Liver (tissue), 9 donors: ENCODE measurements around the gene DMRT1. TPM values are rescaled to one million over a fixed set of nuclear protein-coding genes. Genes with fewer than 3 reads are reported as not detected.

Experiments
- DNase-seq: peaks from one replicate; pipeline ENCODE4 v3.0.0-alpha.2; 2017; ENCODE audit warnings: low spot score
- H3K27ac ChIP-seq, 2 donors: one replicate each; pipeline ENCODE4 v1.7.0; 2013; ENCODE audit warnings: inconsistent platforms in 2 of 2, low read length in 2 of 2, control low read depth in 1 of 2, low read depth in 1 of 2, mild to moderate bottlenecking in 1 of 2
- H3K27me3 ChIP-seq, 4 donors: one replicate each; pipeline versions ENCODE4 v1.6.1 to v1.7.0; 2013; ENCODE audit warnings: low read length in 3 of 4, inconsistent platforms in 1 of 4, mild to moderate bottlenecking in 1 of 4, moderate library complexity in 1 of 4; ENCODE audit not compliant: control insufficient read depth in 4 of 4, insufficient read depth in 4 of 4
- H3K36me3 ChIP-seq, 4 donors: one replicate each; pipeline versions ENCODE4 v1.6.1 to v1.7.0; 2013; ENCODE audit warnings: low read length in 3 of 4, mild to moderate bottlenecking in 3 of 4, low read depth in 1 of 4, moderate library complexity in 1 of 4; ENCODE audit not compliant: control insufficient read depth in 4 of 4, insufficient read depth in 3 of 4
- H3K4me1 ChIP-seq, 4 donors: one replicate each; pipeline versions ENCODE4 v1.6.1 to v1.7.0; 2013; ENCODE audit warnings: low read length in 3 of 4, mild to moderate bottlenecking in 3 of 4, moderate library complexity in 1 of 4; ENCODE audit not compliant: control insufficient read depth in 4 of 4, insufficient read depth in 4 of 4
- H3K4me3 ChIP-seq, 3 donors: one replicate each; pipeline versions ENCODE4 v1.6.1 to v1.7.0; 2013; ENCODE audit warnings: low read length in 3 of 3, control low read depth in 1 of 3, low read depth in 1 of 3, mild to moderate bottlenecking in 1 of 3
- H3K9ac ChIP-seq, 2 donors: one replicate each; pipeline ENCODE4 v1.7.0; 2013; ENCODE audit warnings: low read length in 2 of 2, mild to moderate bottlenecking in 2 of 2, moderate library complexity in 2 of 2, control low read depth in 1 of 2, low read depth in 1 of 2
- H3K9me3 ChIP-seq, 4 donors: one replicate each; pipeline versions ENCODE4 v1.6.1 to v1.7.0; 2013; ENCODE audit warnings: low read length in 3 of 4; ENCODE audit not compliant: control insufficient read depth in 4 of 4
- ATF3 ChIP-seq: IDR thresholded peaks from 2 replicates; pipeline ENCODE4 v1.6.1; 2016; ENCODE audit warnings: antibody characterized with exemption
- EGR1 ChIP-seq, 2 donors: IDR thresholded peaks; 2 replicates each; pipeline ENCODE4 v1.6.1; 2016 to 2018; ENCODE audit warnings: antibody characterized with exemption in 2 of 2, low read depth in 2 of 2
- FOXA1 ChIP-seq: IDR thresholded peaks from 2 replicates; pipeline ENCODE4 v1.6.1; 2016; ENCODE audit warnings: antibody characterized with exemption
- FOXA2 ChIP-seq: IDR thresholded peaks from 2 replicates; pipeline ENCODE4 v1.6.1; 2016; ENCODE audit warnings: antibody characterized with exemption
- GABPA ChIP-seq, 2 donors: IDR thresholded peaks in 1 of 2; conservative IDR thresholded peaks in 1 of 2; 2 replicates each; pipeline ENCODE4 v1.6.1; 2016; ENCODE audit warnings: antibody characterized with exemption in 2 of 2, mild to moderate bottlenecking in 1 of 2, moderate library complexity in 1 of 2
- HNF4A ChIP-seq, 2 donors: conservative IDR thresholded peaks; 2 replicates each; pipeline ENCODE4 v1.6.1; 2016; ENCODE audit warnings: antibody characterized with exemption in 2 of 2, mild to moderate bottlenecking in 2 of 2
- HNF4G ChIP-seq: IDR thresholded peaks from 2 replicates; pipeline ENCODE4 v1.6.1; 2016; ENCODE audit warnings: antibody characterized with exemption
- NR2F2 ChIP-seq: IDR thresholded peaks from 2 replicates; pipeline ENCODE4 v1.6.1; 2016; ENCODE audit warnings: antibody characterized with exemption
- REST ChIP-seq: IDR thresholded peaks from 2 replicates; pipeline ENCODE4 v1.6.1; 2016; ENCODE audit warnings: antibody characterized with exemption, mild to moderate bottlenecking
- RXRA ChIP-seq, 2 donors: IDR thresholded peaks; 2 replicates each; pipeline ENCODE4 v1.6.1; 2017 to 2018; ENCODE audit warnings: antibody characterized with exemption in 2 of 2, mild to moderate bottlenecking in 1 of 2
- SP1 ChIP-seq: IDR thresholded peaks from 2 replicates; pipeline ENCODE4 v1.6.1; 2018; ENCODE audit warnings: antibody characterized with exemption, mild to moderate bottlenecking
- TAF1 ChIP-seq: conservative IDR thresholded peaks from 2 replicates; pipeline ENCODE4 v1.6.1; 2016; ENCODE audit warnings: antibody characterized with exemption, mild to moderate bottlenecking
- WGBS: extraction: QIAGEN DNeasy Blood & Tissue Kit; methylation state at CpG from one replicate; pipeline ENCODE4 v1.1.7; 2013; 5-methylcytosine and 5-hydroxymethylcytosine counted together
- polyA plus RNA-seq, 2 donors: library from polyadenylated mRNA; stranded (reverse) in 1 of 2; unstranded in 1 of 2; fragments of 200-250 nt in 1 of 2; fragments of >200 nt in 1 of 2; fragmentation: Nextera tagmentation in 1 of 2; extraction: Ambion mirVana in 1 of 2; gene quantifications; one replicate each; pipeline versions ENCODE4 v1.2.1 to v1.2.3, GENCODE V29; 2013 to 2015
- total RNA-seq, 2 donors: library from RNA; depleted of rRNA; stranded (reverse); fragments of >200 nt; gene quantifications; one replicate each; pipeline ENCODE4 v1.2.3, GENCODE V29; 2014
- TF ChIP-seq, protein P1 (sequence below): IDR thresholded peaks from 2 replicates; pipeline ENCODE4 v1.6.1; 2016; ENCODE audit warnings: antibody characterized with exemption
- TF ChIP-seq, protein P2 (sequence below): fragments of 150-350 bp; IDR thresholded peaks from 2 replicates; pipeline ENCODE4 v1.5.1; 2017; ENCODE audit warnings: improper control_type of control experiment, low read depth, low read length; ENCODE audit not compliant: missing input control
- donor health status: healthy.
- donor health status: healthy.
- donor health status: healthy.
- donor health status: healthy.
- donor health status: healthy.

The DMRT1 gene
- total and polyA plus RNA-seq, 4 donors, result not detected

GRCh38 chr9:899440-900184, 58.1 kb downstream of the DMRT1 start:
- no peak for TF ChIP-seq HNF4G
- 35% methylated on average over 12 of the region's 12 CpGs for WGBS
- Histone ChIP-seq H3K4me1 (no peaks in the 10 kb centered on the region), H3K9me3 (no peaks in the 10 kb centered on the region), H3K9ac (no peak overlapping the region), H3K27ac (no peak overlapping the region), H3K27me3 (peaks cover 0 to 8% (median 0%) of the 10 kb centered on the region in 4 donors), H3K4me3 (no peak overlapping the region), H3K36me3 (no peaks in the 10 kb centered on the region)
- DNase-seq, result no peak

GRCh38 chr9:903886-904285, 62.4 kb downstream of the DMRT1 start:
- peaks cover 0 to 11% (median 3%) of the 10 kb centered on the region in 4 donors for H3K27me3 ChIP-seq
- H3K9ac ChIP-seq, result no peak overlapping the region
- no peak overlapping the region for H3K4me3 ChIP-seq
- no peaks in the 10 kb centered on the region for H3K9me3 ChIP-seq
- DNase-seq, result no peak
- no peak overlapping the region for H3K27ac ChIP-seq
- H3K36me3 ChIP-seq, result no peaks in the 10 kb centered on the region
- H3K4me1 ChIP-seq, result no peaks in the 10 kb centered on the region
- TF ChIP-seq, protein P1, sequence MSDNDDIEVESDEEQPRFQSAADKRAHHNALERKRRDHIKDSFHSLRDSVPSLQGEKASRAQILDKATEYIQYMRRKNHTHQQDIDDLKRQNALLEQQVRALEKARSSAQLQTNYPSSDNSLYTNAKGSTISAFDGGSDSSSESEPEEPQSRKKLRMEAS, result no peak
- TF ChIP-seq REST (no peak), TAF1 (no peak), HNF4A (conservative IDR thresholded peaks at IDR 0.05) (no peak), RXRA (IDR thresholded peaks at IDR 0.05) (no peak), FOXA2 (no peak), HNF4G (no peak), FOXA1 (no peak), NR2F2 (no peak), GABPA (IDR thresholded peaks at IDR 0.05 in 1 of 2, conservative IDR thresholded peaks at IDR 0.05 in 1 of 2) (no peak), SP1 (no peak)
- TF ChIP-seq, protein P2, sequence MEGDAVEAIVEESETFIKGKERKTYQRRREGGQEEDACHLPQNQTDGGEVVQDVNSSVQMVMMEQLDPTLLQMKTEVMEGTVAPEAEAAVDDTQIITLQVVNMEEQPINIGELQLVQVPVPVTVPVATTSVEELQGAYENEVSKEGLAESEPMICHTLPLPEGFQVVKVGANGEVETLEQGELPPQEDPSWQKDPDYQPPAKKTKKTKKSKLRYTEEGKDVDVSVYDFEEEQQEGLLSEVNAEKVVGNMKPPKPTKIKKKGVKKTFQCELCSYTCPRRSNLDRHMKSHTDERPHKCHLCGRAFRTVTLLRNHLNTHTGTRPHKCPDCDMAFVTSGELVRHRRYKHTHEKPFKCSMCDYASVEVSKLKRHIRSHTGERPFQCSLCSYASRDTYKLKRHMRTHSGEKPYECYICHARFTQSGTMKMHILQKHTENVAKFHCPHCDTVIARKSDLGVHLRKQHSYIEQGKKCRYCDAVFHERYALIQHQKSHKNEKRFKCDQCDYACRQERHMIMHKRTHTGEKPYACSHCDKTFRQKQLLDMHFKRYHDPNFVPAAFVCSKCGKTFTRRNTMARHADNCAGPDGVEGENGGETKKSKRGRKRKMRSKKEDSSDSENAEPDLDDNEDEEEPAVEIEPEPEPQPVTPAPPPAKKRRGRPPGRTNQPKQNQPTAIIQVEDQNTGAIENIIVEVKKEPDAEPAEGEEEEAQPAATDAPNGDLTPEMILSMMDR, result no peak
- 85% methylated on average over 3 of the region's 3 CpGs for WGBS

DNA sequence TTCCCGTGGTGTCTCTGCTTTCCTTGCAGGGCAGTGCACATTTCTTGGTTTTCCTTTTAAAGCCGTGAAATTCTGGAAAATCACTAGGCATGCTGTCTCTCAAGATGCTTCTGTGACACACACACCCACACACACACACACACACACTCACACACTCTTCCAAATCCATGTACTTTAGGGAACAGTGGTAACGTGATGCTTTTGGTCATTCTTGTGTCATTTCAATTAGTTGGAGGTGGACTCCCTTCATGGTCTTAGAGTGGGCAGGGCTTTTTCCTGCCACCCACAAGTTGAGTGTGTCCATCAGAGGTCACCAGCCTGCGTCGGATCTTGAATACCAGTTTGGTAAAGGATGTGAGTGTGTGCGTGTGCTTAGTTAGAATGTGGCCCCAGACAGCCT, 64.4 kb downstream of the DMRT1 start:
- no peak overlapping the region for H3K4me3 ChIP-seq
- H3K36me3 ChIP-seq, result no peaks in the 10 kb centered on the region
- H3K9ac ChIP-seq, result no peak overlapping the region
- H3K9me3 ChIP-seq, result no peaks in the 10 kb centered on the region
- TF ChIP-seq, protein P2, result no peak
- TF ChIP-seq ATF3 (no peak), EGR1 (IDR thresholded peaks at IDR 0.05; ENCODE audit: low read depth in 2 of 2) (no peak), TAF1 (no peak)
- TF ChIP-seq, protein P1, result no peak
- H3K4me1 ChIP-seq, result no peaks in the 10 kb centered on the region
- H3K27me3 ChIP-seq, result peaks cover 0 to 15% (median 5%) of the 10 kb centered on the region in 4 donors
- H3K27ac ChIP-seq, result no peak overlapping the region
- WGBS, result 60% methylated on average over 6 of the region's 6 CpGs
- no peak for DNase-seq
